ENCODE results near the gene CALCB. TPM values are rescaled to one million over a fixed set of nuclear protein-coding genes. Genes with fewer than 3 reads are reported as not detected.

CALCB gene
- total and polyA plus RNA-seq, 2 donors from 2014 or later, result 0.22 TPM; not detected in 1

GRCh38 chr11:15114501-15115475 lies 41.4 kb downstream of the CALCB start, which contains the start of gene INSC:
Gene INSC (plus strand): TSS chr11:15114923. CDS start chr11:15149175, 34,252 bp downstream.
- no peak for TF ChIP-seq CTCF (IDR thresholded peaks at IDR 0.05; ENCODE audit: borderline replicate concordance, extremely low read depth, insufficient read depth)
- Histone ChIP-seq H3K4me1 (ENCODE audit: control insufficient read depth in 2 of 3, insufficient read depth in 2 of 3, low read depth in 1 of 3, low read length in 3 of 3) (no peaks in the 10 kb centered on the region), H3K27me3 (ENCODE audit: control insufficient read depth, insufficient read depth, low read length) (no peaks in the 10 kb centered on the region), H3K27ac (ENCODE audit: low read depth in 2 of 2, low read length in 2 of 2) (no peak within 1 kb of the TSS), H3K9me3 (ENCODE audit: control insufficient read depth in 2 of 3, insufficient read depth in 1 of 3, low read length in 3 of 3) (no peaks in the 10 kb centered on the region), H3K4me3 (ENCODE audit: low read length in 3 of 3) (peak within 1 kb of the TSS in 1 of 3 donors; percentile 48), H3K9ac (ENCODE audit: low read length in 3 of 3) (no peak within 1 kb of the TSS), H3K36me3 (ENCODE audit: control insufficient read depth in 2 of 3, insufficient read depth in 3 of 3, low read length in 3 of 3) (no peaks in the 10 kb centered on the region)
- no peak for FAIRE-seq
- intact Hi-C loops (cut with DNase I), result no loop called here
- peak in 4 of 5 donors; percentile 61 to 65 (median 62) for DNase-seq

GRCh38 chr11:15115686-15116085 lies 42.3 kb downstream of the CALCB start:
- Histone ChIP-seq H3K9me3 (ENCODE audit: control insufficient read depth in 2 of 3, insufficient read depth in 1 of 3, low read length in 3 of 3) (no peaks in the 10 kb centered on the region), H3K4me1 (ENCODE audit: control insufficient read depth in 2 of 3, insufficient read depth in 2 of 3, low read depth in 1 of 3, low read length in 3 of 3) (no peaks in the 10 kb centered on the region), H3K36me3 (ENCODE audit: control insufficient read depth in 2 of 3, insufficient read depth in 3 of 3, low read length in 3 of 3) (no peaks in the 10 kb centered on the region), H3K4me3 (ENCODE audit: low read length in 3 of 3) (no peak overlapping the region), H3K27ac (ENCODE audit: low read depth in 2 of 2, low read length in 2 of 2) (no peak overlapping the region), H3K9ac (ENCODE audit: low read length in 3 of 3) (no peak overlapping the region), H3K27me3 (ENCODE audit: control insufficient read depth, insufficient read depth, low read length) (no peaks in the 10 kb centered on the region)
- intact Hi-C loops (cut with DNase I), result no loop called here
- TF ChIP-seq CTCF (IDR thresholded peaks at IDR 0.05; ENCODE audit: borderline replicate concordance, extremely low read depth, insufficient read depth), result no peak
- no peak for DNase-seq
- no peak for FAIRE-seq

- no peak for FAIRE-seq
Measured at GRCh38 chr11:15117751-15118150, 44.4 kb downstream of the CALCB start.

More at GRCh38 chr11:15117751-15118150, 44.4 kb downstream of the CALCB start:
- Histone ChIP-seq H3K36me3 (ENCODE audit: control insufficient read depth in 2 of 3, insufficient read depth in 3 of 3, low read length in 3 of 3) (no peaks in the 10 kb centered on the region), H3K27ac (ENCODE audit: low read depth in 2 of 2, low read length in 2 of 2) (no peak overlapping the region), H3K9me3 (ENCODE audit: control insufficient read depth in 2 of 3, insufficient read depth in 1 of 3, low read length in 3 of 3) (no peaks in the 10 kb centered on the region), H3K9ac (ENCODE audit: low read length in 3 of 3) (no peak overlapping the region), H3K27me3 (ENCODE audit: control insufficient read depth, insufficient read depth, low read length) (no peaks in the 10 kb centered on the region), H3K4me3 (ENCODE audit: low read length in 3 of 3) (no peak overlapping the region), H3K4me1 (ENCODE audit: control insufficient read depth in 2 of 3, insufficient read depth in 2 of 3, low read depth in 1 of 3, low read length in 3 of 3) (no peaks in the 10 kb centered on the region)
- no peak for TF ChIP-seq CTCF (IDR thresholded peaks at IDR 0.05; ENCODE audit: borderline replicate concordance, extremely low read depth, insufficient read depth)
- intact Hi-C loops (cut with DNase I), result no loop called here
- DNase-seq, result no peak

Measured in kidney (tissue), 14 donors.